GM21717 (cell line): ENCODE data around the gene MT1H.

Source experiments
- ATAC-seq: cut with Tn5 transposase; IDR thresholded peaks from one replicate; pipeline ENCODE4 v1.9.1; 2021; ENCODE audit warnings: mild to moderate bottlenecking, moderate library complexity; ENCODE audit not compliant: unreplicated experiment

Gene MT1H

DNA sequence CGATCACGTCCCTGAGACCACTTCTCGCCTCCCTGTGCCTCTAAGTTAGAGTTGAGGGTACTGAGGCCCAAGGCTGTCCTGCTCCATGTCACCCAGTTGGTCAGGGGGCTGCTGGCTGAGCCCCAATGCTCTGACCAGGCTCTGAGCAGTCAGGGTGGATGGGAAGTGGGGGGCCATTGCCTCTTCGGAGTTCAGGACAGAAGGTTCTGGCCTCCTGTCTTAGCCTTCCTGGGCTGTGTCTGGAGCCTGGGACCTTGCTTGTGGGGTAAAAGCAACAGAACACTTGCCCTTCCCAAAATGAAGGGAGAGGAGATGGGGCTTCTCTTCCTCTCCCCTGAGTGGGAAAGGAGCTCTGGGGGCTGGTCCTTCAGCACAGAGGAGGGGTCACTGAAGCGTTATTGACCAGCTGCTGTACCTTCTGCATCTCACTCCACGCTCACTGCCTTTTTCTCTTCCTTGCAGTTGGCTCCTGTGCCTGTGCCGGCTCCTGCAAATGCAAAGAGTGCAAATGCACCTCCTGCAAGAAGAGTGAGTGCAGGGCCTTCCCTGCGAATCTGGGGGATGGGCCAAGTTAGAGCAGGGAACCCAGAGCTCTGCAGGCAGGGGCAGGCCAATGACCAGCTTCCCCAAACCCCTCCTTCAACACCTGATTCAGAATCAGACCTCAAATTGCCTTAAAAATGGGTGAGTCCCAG is 13.2 kb downstream of the MT1H start:
- no peak for ATAC-seq

DNA sequence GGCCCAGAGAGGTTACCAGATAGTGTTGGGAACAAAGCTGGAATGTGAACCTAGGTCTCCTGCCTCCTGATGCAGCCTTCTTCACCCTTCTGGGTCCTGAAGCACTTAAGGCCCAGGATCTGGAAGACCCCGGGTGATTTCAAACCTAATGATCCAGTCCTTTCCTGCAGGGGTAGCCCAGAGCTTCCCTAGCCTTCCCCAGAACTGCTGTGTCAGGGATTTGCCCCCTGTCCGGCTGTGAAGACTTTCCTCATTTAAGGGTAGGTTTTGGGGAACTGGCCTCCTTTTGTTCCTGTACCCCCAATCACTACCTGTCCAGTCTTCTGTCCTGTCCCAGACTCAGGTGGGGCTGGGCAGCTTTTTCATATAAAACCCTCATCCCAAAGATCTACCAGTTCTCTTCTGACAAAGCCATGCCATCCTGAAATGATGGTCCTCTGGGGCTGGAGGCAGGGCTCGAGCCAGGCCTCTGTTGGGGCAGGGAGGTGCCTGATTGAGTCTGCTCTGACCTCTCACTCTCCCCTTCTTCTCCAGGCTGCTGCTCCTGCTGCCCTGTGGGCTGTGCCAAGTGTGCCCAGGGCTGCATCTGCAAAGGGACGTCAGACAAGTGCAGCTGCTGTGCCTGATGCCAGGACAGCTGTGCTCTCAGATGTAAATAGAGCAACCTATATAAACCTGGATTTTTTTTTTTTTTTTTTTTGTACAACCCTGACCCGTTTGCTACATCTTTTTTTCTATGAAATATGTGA is 14.0 kb downstream of the MT1H start:
- no peak for ATAC-seq

DNA sequence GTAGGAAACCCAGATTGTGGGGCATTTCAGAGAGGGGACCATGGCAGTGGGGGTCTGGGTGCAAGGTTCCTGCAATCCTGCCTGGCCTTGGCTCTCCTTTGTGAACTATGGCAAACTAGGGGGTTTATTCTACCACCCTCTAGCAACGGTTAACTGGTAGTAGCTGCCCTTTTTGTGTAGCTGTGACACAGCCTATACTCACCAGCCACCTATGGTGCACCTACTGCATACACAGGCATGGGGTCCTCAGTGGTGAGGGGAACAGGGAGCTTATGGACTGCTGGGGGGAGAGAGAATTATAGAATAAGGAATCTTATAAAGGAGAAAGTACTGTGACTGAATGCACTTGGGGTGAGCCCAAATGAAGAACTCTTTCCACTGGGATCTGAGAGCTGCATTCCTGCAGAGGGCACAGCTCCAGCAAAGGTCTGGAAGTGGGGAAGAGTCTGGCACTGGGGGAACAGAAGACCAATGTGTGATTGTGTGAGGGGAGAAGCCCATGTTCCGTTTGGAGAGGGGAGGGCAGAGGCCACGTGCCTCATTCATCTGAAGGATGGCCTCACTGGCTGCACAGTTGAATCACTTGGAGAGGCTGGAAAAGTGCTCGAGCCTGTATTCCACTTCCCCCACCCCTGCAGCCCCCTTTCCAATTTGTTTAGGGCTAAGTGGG is 14.8 kb downstream of the MT1H start:
- ATAC-seq: no peak

DNA sequence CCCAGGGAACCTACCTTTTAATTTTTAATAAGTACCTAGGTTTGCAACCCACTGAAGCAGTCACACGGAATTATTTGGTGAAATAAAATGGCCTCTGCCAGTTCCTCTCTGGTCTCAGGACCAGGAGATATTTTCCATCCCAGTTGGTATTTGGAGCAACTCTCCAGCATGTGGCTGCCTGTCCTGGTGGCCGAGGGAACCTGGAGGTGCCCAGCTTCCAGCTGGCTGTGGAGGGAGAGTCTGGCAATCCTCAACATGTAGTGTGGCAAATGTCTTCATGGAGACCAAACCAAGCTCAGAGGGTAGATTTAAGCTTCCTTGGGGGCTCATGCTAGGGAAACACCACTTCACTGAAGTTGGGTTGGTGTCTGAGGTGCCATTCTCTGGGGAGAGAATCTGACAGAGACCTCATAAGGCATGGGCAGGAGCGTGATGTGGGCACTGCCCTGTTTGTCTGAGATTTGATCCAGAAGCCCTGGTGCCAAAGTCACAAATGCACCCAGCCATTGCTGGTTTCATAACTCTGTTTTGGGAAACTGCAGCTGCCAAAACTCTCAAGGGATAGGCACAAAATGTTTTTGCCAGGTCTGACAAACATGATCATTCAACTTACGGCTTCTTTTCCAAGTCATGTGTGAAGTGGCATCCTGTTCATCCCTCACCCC is 15.4 kb downstream of the MT1H start:
- no peak for ATAC-seq

DNA sequence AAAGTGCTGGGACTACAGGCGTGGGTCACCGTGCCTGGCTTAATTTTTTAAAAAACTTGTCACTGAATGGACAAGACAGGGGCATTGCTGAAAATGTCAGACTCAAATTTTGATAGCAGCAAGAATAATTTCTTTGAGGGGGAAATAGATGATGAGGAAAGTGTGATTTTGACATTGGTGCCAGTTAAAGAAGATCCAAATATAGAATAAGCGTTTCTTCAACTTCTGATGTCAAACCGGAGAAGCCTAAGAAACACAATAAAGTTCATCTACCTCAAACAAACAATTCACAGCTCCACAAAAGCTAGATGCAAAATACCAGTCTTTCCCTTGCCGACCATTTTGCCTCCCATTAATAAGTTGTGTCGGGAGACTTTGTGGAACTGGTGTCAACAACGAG is 17.1 kb downstream of the MT1H start:
- no peak for ATAC-seq

DNA sequence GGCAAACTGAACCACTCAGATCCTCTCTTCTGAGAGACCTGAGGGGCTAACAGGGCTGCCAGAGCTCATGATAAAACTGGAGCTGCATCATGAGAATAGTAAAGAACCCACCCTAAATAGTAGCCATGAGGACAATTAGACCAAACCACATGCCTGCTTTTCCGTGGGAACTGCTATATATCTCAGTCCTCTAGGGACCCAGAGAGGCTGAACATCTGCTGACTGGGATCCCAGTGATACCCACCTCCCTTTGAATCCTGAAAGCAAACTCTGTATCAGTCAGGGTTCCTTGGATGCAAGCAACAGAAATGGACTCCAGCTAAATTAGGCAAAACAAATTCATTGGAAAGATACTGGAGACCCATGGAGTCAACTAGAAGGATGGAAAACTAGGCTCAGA is 19.1 kb downstream of the MT1H start:
- no peak for ATAC-seq

DNA sequence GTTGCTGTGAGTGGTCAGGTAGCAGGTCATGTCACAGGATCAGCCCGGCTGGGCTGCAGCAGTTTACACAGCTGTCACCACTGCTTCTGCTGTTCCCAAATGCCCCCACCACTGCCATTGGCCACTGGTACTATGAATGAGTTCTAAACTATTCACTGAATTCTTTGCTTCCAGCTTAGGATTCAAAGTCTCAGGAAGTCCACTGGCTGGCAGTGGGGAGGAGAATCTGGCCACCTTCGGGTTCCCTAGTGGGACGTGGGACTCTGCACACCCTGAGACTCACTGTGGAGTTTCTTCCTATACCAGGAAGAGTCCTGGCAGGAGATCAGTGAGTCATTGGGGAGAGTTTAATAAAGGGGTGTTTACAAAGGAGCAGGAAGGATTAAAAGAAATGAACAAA is 19.6 kb downstream of the MT1H start:
- no peak for ATAC-seq

DNA sequence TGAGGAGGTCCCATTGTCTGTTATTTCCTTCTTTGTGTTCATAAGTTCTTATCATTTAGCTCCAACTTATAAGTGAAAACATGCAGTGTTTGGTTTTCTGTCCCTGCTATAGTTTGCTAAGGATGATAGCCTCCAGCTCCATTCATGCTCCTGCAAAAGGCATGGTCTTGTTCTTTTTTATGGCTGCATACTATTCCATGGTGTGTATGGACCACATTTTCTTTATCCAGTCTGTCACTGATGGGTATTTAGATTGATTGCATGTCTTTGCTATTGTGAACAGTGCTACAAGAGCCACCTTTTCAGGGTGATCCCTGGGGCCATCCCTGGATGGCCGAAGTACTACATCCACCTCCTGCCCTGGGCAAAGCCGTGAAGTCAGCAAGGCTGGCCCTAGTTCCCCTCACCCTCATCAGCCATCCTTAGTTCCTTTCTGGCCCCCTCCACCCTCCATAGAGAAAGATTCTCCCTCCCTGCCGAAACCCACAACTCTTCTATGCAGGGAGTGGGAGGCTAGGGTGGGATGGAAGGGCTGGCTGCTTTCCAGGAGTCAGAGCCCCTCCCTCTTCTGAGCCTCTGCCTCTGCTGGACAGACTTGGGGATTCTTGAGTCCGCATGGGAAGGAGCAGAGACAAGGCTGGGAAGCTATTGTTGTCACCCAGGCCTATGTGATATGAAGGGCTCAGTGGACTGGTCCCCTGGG is 21.0 kb downstream of the MT1H start:
- ATAC-seq: no peak

DNA sequence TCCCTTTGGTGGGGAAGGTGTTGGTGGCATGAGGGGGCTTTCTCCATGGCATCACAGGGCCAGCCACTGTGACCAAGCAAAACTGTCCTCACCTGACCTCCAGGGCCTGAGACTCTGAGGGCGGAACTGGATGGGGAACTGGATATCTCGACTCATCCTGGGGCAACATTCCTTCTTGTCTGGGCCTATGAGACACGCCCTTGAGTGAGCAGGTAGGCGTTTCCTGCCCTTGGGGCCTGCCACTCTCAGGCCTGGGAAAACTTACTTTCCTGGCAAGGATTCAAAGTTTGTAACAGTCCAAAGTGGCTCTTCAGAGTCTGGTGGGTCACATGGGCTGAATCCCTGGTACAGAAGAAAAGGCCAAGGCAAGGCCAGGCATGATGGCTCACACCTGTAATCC is 22.3 kb downstream of the MT1H start:
- no peak for ATAC-seq

DNA sequence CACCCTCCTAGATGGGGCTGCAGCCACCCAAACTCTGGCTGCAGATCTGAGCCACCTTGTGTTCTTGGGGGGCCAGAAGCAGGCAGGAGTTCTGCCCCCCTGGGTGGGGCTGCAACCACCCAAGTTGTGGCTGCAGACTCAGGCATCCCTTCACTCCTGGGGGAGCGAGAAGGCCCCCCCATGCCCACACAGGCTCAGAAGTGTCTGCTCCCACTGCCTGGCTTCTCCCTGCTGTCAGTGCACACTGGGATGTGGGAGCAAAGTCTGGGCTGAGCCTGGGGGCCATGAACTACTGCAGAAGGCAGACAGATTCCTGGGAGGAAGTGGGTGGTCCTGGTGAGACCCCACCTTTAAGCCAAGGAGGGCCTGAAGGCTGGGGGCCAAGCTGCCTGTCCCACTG is 25.6 kb downstream of the MT1H start:
- ATAC-seq: no peak

DNA sequence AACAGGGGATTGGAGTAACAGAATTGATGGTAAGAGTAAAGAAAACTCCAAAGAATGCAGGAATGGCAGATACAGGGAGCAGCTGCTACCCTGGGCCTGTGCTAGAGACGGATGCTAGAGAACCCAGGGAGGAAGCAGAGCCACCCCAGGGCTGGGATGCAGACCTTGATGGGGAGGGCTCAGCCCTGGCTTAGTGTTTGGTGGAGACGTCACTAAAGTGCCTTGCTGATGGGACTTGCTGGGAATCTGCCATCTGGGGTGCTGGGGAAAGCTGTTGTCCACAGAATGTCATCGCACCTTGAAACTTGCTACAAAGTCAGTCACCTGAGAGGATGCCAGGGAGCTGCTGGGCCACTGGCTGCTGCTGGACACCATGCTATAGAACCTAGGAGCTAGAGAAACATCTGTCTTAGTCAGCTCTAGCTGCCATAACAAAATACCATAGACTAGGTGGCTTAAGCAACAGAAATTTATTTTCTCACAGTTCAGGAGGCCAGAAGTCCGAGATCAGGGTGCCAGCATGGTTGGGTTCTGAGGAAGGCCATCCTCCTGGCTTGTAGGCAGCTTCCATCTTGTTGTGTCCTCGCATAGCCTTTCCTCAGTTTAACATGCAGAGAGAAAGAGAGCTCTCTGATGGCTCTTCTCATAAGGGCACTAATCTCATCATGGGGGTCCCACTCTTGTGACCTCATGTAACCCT is 28.0 kb downstream of the MT1H start:
- ATAC-seq: no peak

DNA sequence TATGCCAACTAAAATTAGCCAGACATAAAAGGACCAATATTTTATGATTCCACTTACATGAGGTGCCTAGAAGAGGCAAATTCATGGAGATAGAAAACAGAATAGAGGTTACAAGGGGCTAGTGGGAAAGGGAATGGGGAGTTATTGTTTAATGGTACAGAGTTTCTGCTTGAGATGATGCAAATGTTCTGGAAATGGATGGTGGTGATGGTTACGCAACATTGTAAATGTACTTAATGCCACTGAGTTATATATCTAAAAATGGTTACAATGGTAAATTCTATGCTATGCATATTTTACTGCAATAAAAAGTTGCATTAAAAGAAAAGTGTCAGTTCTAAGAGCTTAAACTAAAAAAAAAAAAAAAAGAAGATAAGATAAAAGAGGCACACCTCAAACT is 30.6 kb downstream of the MT1H start:
- ATAC-seq: no peak

DNA sequence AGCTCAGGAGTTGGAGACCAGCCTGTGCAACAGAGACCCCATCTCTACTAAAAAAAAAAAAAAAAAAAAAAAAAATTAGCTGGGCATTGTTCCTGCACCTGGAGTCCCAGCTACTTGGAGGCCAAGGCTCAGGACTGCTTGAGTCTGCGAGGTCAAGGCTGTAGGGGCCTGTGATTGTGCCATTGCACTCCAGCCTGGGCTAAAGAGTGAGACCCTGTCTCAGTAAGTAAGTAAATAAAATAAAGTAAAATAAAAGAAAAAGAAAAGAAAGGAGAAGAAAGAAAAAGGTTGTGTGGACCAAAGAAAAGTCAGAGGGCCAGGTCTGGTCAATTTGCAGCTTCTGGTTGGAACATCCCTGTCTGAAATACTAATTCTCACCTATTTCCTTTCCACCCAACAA is 31.0 kb downstream of the MT1H start:
- ATAC-seq: no peak

DNA sequence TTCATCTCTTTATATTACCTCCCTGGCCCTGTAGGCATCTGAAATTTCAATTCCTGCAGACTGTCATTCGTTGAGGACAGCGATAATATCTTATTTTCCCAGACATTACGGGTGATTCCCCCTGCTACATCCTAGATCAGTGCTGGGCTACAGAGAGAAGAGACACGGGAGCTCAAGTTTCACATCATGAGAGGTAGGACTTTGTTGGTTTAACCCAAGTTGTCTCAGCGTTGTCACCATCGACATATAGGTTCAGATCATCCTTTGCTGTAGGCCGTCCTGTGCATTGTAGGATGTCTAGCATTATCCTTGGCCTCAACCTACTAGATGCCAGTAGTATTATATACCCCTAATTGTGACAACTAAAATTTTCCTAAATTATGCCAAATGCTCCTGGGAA is 31.9 kb downstream of the MT1H start:
- ATAC-seq: no peak

DNA sequence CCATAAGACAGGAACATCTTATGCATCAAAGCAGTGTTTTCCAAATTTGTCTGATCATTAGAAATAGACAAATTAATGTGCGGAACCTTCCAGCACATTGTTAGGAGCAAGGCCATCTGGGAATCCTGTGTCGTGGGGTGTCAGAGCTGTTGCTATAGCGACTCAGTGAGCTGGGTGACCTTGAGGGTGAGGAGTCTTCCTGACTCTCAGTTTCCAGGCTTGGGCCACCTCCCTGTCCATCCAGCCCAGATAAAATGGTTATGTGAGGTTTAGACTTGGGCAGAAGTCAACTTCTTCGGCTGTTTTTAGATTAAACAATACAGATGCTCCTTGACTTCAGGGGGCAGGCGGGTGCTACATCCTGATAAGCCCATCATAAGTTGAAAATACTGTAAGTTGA is 33.2 kb downstream of the MT1H start:
- no peak for ATAC-seq

DNA sequence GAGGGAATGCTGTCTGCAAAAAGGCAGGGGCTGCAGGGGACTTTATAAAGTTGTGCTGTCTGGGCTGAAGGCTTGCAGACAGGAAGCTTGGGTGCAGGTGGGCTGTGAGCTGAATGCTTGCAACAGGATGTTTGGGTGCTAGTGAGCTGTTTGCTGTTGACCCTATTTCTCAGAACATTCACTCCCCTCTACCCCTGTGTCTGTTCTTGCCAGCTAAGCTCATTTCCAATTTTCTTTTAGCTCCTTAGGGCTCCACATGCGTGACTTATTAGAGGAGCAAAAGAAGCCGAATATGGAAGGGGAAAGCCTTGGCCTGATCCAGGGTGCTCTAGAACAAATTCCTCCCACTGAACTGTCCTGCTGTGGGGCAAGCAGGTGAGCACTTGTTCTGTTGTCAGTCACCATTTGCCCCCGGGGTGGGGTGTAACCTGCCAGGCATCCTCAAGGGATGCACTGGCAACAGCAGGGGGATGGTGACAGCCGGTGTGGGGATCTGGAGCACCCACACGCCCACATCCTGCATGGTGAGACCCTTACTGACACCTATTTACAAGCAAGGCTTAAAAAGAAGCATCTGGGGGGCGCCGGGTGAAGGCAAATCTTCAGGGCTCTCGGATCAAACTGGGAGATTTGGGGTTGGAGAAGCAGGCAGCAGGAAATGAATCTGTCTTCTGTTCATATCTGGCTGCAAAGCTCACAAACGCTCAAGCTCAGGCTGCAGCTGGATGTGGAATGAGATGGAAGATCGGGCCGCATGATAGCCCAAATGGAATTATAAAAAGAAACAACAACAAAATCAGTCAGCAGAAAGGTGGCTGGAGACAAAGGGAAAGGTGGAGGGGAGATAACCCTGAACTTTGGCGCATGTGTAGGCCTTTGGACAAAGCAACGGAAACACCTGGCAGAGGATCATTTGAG is 39.2 kb downstream of the MT1H start:
- ATAC-seq: no peak

DNA sequence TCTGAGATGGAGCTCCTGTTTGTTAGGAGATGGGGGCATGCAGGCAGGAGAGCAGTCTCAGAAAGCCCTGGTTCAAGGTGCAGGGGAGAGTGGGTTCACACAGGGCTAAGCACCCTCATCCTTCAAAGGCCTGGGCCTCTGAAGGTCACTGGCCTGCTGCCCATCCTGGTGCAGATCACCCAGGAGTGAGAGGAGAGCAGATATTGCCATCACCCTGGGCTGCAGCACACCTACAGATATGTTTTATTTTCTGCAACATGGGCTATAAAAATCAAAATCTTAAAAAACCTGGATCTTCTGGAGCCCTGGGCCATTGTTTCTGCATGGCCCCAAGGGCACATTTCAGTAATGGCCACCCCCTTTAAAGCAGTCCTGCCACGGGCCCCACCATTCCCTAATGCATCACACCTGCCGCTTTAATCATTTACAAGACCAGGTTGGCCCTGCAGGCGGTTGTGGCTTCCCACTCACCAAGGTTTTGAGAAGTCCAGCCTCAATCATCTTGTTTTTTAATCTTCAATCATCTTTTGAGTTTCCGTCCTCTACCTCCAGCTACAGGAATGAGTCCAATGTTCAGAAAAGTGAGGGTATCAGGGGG is 39.9 kb downstream of the MT1H start:
- ATAC-seq: no peak

DNA sequence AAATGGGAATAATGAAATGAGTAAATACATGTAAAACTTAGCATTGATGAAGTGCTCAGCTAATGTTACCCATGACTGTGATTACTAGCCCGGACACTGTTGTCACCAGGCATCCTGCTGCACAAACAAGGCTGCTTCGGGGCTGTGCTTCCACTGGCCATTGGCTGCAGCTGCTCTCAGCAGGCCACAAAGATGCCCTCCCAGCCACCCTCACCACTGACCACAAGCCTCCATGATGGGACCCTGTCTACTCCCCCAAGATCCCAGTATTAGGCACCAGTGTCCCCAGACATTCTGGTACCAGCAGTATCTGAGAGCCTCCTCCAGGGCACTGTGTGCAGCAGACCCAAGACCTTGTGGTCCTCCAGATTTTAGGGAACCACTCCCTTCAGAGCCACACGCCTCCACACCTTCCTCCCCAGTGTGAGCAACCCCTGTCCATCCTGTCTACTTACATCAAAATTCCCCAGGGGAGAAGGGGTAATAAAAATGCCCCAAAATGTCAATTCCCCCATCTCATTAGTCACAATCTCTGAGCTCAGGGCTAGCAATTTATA is 40.6 kb downstream of the MT1H start:
- no peak for ATAC-seq

DNA sequence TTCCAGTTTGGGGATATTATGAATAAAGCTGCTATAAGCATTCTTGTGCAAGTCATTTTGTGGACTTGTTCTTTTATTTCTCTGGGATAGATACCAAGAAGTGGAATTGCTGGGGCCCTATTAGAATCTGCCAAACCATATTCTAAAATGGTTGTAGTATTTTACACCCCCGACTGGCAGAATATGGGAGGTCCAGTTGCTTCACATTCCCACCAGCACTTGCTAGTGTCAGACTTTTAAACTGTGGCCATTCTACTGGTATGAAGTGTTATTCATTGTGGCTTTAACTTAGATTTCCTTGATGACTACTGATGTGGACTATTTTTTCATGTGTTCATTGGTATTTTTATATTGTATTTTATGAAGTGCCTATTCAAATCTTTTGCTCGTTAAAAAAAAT is 42.2 kb downstream of the MT1H start:
- ATAC-seq: no peak
